Stimulated activated CD4-positive, alpha-beta T cell treated with anti-CD3 and anti-CD28 coated beads, Interleukin-2, amount 100 ng/mL, for 4 hours (primary cell): ENCODE results near the gene CNR2.
"Not testable (repeated sequence)": the region's sequence is repeated elsewhere in the genome, so short reads cannot be mapped to it uniquely, and the experiment has no call there.

Source experiments
- DNase-seq: peaks from one replicate; pipeline ENCODE4 v3.0.0-alpha.2; 2020; ENCODE audit warnings: low read depth

The CNR2 gene

GRCh38 chr1:23916209-23917131 is 3.3 kb upstream of the CNR2 start:
- peak; percentile 28 for DNase-seq

GRCh38 chr1:23915466-23915865 is 2.3 kb upstream of the CNR2 start:
- DNase-seq = no peak

- no peak for DNase-seq
These were observed 1.8 kb upstream of the CNR2 start for GRCh38 chr1:23914921-23915320.

GRCh38 chr1:23911921-23912320 is 1.2 kb downstream of the CNR2 start:
- no peak for DNase-seq

GRCh38 chr1:23910553-23911246 is 2.5 kb downstream of the CNR2 start:
- DNase-seq = no peak

- no peak for DNase-seq
These were observed 3.0 kb downstream of the CNR2 start for GRCh38 chr1:23910144-23910543.

GRCh38 chr1:23909412-23909811 is 3.8 kb downstream of the CNR2 start:
- no peak for DNase-seq

GRCh38 chr1:23908453-23909341 is 4.5 kb downstream of the CNR2 start:
- no peak for DNase-seq

GRCh38 chr1:23906731-23907130 is 6.4 kb downstream of the CNR2 start:
- DNase-seq = no peak

- no peak for DNase-seq
These were observed 7.6 kb downstream of the CNR2 start for GRCh38 chr1:23905461-23906025.

GRCh38 chr1:23904748-23905357 is 8.3 kb downstream of the CNR2 start:
- no peak for DNase-seq

GRCh38 chr1:23903754-23904153 is 9.4 kb downstream of the CNR2 start:
- no peak for DNase-seq

GRCh38 chr1:23902321-23903278 is 10.6 kb downstream of the CNR2 start:
- DNase-seq = no peak

GRCh38 chr1:23900017-23900416 is 13.1 kb downstream of the CNR2 start:
- not testable (repeated sequence) for DNase-seq

- DNase-seq = no peak
These were observed 14.1 kb downstream of the CNR2 start for GRCh38 chr1:23899070-23899469.

- no peak for DNase-seq
These were observed 16.1 kb downstream of the CNR2 start for GRCh38 chr1:23897083-23897482.

GRCh38 chr1:23896491-23896890 is 16.7 kb downstream of the CNR2 start:
- no peak for DNase-seq

- DNase-seq = no peak
These were observed 17.2 kb downstream of the CNR2 start for GRCh38 chr1:23895993-23896392.

GRCh38 chr1:23895082-23895481 is 18.1 kb downstream of the CNR2 start:
- DNase-seq = no peak

GRCh38 chr1:23889074-23889473 is 24.1 kb downstream of the CNR2 start:
- no peak for DNase-seq
